GM23338 (cell line): Measurements from ENCODE around the gene KIT. TPM values are rescaled to one million over a fixed set of nuclear protein-coding genes. Genes with fewer than 3 reads are reported as not detected.

Source experiments
- CREB1 ChIP-seq: fragments of 250-450 bp; sonication (Bioruptor Pico); IDR thresholded peaks from 2 replicates; pipeline ENCODE4 v1.5.0; 2020; ENCODE audit warnings: low read depth, mild to moderate bottlenecking, moderate library complexity
- EZH2phosphoT487 ChIP-seq: fragments of 200-600 bp; sonication (generic); IDR thresholded peaks from one replicate; pipeline ENCODE4 v1.8.1; 2018; ENCODE audit warnings: antibody characterized with exemption; ENCODE audit not compliant: unreplicated experiment
- JUNB ChIP-seq: IDR thresholded peaks from one replicate; pipeline ENCODE4 v1.6.1; 2016; ENCODE audit warnings: antibody characterized with exemption; ENCODE audit not compliant: unreplicated experiment
- POLR2AphosphoS5 ChIP-seq: IDR thresholded peaks from 2 replicates; pipeline ENCODE4 v1.6.1; 2016; ENCODE audit warnings: antibody characterized with exemption, low read depth
- ZNF331 ChIP-seq: fragments of 250-450 bp; sonication (Bioruptor Pico); IDR thresholded peaks from 2 replicates; pipeline ENCODE4 v1.5.0; 2020; ENCODE audit warnings: low read depth, mild to moderate bottlenecking, moderate library complexity
- polyA plus RNA-seq: library from polyadenylated mRNA; unstranded; fragments of >200 nt; fragmentation: Nextera tagmentation; extraction: Ambion mirVana; gene quantifications from 2 replicates; pipeline ENCODE4 v1.2.1, GENCODE V29; 2016
- total RNA-seq: library from RNA; depleted of rRNA; stranded (reverse); fragments of >200 nt; shearing (Covaris generic); gene quantifications from 2 replicates; pipeline ENCODE4 v1.2.3, GENCODE V29; 2014
- TF ChIP-seq, protein P1 (sequence below): fragments of 250-450 bp; sonication (Bioruptor Pico); IDR thresholded peaks from 2 replicates; pipeline ENCODE4 v1.5.0; 2020; ENCODE audit warnings: mild to moderate bottlenecking, moderate library complexity
- TF ChIP-seq, protein P2 (sequence below): IDR thresholded peaks from one replicate; pipeline ENCODE4 v1.6.1; 2018; ENCODE audit warnings: antibody characterized with exemption; ENCODE audit not compliant: unreplicated experiment

Gene KIT
- total and polyA plus RNA-seq, 2 experiments from 2014 or later: 9.0 to 28.4 TPM

DNA sequence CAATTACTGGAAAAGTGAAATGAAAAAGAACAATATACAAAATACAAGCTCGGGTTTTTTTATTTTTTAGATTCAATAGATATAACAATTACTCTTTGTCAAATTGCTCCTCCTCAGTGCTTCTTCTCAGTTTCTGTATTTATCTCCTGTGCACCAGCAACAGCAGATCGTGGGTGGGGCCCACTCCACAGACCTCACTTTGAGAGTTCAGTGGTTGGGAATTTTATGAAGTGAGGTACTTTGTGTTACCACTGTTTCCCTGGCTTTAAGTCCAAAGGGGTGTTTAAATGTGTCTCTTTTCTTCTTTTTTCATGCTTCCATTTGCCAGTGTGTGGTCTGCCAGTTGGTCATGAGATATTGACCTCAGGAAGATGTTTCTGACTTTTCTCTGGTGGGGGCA lies 54.4 kb downstream of the KIT start (continued):
- TF ChIP-seq, protein P1, sequence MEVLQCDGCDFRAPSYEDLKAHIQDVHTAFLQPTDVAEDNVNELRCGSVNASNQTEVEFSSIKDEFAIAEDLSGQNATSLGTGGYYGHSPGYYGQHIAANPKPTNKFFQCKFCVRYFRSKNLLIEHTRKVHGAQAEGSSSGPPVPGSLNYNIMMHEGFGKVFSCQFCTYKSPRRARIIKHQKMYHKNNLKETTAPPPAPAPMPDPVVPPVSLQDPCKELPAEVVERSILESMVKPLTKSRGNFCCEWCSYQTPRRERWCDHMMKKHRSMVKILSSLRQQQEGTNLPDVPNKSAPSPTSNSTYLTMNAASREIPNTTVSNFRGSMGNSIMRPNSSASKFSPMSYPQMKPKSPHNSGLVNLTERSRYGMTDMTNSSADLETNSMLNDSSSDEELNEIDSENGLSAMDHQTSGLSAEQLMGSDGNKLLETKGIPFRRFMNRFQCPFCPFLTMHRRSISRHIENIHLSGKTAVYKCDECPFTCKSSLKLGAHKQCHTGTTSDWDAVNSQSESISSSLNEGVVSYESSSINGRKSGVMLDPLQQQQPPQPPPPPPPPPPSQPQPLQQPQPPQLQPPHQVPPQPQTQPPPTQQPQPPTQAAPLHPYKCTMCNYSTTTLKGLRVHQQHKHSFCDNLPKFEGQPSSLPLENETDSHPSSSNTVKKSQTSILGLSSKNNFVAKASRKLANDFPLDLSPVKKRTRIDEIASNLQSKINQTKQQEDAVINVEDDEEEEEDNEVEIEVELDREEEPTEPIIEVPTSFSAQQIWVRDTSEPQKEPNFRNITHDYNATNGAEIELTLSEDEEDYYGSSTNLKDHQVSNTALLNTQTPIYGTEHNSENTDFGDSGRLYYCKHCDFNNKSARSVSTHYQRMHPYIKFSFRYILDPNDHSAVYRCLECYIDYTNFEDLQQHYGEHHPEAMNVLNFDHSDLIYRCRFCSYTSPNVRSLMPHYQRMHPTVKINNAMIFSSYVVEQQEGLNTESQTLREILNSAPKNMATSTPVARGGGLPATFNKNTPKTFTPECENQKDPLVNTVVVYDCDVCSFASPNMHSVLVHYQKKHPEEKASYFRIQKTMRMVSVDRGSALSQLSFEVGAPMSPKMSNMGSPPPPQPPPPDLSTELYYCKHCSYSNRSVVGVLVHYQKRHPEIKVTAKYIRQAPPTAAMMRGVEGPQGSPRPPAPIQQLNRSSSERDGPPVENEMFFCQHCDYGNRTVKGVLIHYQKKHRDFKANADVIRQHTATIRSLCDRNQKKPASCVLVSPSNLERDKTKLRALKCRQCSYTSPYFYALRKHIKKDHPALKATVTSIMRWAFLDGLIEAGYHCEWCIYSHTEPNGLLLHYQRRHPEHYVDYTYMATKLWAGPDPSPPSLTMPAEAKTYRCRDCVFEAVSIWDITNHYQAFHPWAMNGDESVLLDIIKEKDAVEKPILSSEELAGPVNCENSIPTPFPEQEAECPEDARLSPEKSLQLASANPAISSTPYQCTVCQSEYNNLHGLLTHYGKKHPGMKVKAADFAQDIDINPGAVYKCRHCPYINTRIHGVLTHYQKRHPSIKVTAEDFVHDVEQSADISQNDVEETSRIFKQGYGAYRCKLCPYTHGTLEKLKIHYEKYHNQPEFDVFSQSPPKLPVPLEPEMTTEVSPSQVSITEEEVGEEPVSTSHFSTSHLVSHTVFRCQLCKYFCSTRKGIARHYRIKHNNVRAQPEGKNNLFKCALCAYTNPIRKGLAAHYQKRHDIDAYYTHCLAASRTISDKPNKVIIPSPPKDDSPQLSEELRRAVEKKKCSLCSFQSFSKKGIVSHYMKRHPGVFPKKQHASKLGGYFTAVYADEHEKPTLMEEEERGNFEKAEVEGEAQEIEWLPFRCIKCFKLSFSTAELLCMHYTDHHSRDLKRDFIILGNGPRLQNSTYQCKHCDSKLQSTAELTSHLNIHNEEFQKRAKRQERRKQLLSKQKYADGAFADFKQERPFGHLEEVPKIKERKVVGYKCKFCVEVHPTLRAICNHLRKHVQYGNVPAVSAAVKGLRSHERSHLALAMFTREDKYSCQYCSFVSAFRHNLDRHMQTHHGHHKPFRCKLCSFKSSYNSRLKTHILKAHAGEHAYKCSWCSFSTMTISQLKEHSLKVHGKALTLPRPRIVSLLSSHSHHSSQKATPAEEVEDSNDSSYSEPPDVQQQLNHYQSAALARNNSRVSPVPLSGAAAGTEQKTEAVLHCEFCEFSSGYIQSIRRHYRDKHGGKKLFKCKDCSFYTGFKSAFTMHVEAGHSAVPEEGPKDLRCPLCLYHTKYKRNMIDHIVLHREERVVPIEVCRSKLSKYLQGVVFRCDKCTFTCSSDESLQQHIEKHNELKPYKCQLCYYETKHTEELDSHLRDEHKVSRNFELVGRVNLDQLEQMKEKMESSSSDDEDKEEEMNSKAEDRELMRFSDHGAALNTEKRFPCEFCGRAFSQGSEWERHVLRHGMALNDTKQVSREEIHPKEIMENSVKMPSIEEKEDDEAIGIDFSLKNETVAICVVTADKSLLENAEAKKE: no peak
- TF ChIP-seq EZH2phosphoT487 (no peak), POLR2AphosphoS5 (no peak), ZNF331 (CRISPR knock-in tag) (no peak), CREB1 (CRISPR knock-in tag) (no peak), JUNB (no peak)
- TF ChIP-seq, protein P2, sequence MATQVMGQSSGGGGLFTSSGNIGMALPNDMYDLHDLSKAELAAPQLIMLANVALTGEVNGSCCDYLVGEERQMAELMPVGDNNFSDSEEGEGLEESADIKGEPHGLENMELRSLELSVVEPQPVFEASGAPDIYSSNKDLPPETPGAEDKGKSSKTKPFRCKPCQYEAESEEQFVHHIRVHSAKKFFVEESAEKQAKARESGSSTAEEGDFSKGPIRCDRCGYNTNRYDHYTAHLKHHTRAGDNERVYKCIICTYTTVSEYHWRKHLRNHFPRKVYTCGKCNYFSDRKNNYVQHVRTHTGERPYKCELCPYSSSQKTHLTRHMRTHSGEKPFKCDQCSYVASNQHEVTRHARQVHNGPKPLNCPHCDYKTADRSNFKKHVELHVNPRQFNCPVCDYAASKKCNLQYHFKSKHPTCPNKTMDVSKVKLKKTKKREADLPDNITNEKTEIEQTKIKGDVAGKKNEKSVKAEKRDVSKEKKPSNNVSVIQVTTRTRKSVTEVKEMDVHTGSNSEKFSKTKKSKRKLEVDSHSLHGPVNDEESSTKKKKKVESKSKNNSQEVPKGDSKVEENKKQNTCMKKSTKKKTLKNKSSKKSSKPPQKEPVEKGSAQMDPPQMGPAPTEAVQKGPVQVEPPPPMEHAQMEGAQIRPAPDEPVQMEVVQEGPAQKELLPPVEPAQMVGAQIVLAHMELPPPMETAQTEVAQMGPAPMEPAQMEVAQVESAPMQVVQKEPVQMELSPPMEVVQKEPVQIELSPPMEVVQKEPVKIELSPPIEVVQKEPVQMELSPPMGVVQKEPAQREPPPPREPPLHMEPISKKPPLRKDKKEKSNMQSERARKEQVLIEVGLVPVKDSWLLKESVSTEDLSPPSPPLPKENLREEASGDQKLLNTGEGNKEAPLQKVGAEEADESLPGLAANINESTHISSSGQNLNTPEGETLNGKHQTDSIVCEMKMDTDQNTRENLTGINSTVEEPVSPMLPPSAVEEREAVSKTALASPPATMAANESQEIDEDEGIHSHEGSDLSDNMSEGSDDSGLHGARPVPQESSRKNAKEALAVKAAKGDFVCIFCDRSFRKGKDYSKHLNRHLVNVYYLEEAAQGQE: no peak
